Liver (tissue), 9 donors: ENCODE data around the gene ETAA1. TPM values are rescaled to one million over a fixed set of nuclear protein-coding genes. Genes with fewer than 3 reads are reported as not detected.

ENCODE experiments used
- DNase-seq: peaks from one replicate; pipeline ENCODE4 v3.0.0-alpha.2; 2017; ENCODE audit warnings: low spot score
- H3K27ac ChIP-seq, 2 donors: one replicate each; pipeline ENCODE4 v1.7.0; 2013; ENCODE audit warnings: inconsistent platforms in 2 of 2, low read length in 2 of 2, control low read depth in 1 of 2, low read depth in 1 of 2, mild to moderate bottlenecking in 1 of 2
- H3K27me3 ChIP-seq, 4 donors: one replicate each; pipeline versions ENCODE4 v1.6.1 to v1.7.0; 2013; ENCODE audit warnings: low read length in 3 of 4, inconsistent platforms in 1 of 4, mild to moderate bottlenecking in 1 of 4, moderate library complexity in 1 of 4; ENCODE audit not compliant: control insufficient read depth in 4 of 4, insufficient read depth in 4 of 4
- H3K36me3 ChIP-seq, 4 donors: one replicate each; pipeline versions ENCODE4 v1.6.1 to v1.7.0; 2013; ENCODE audit warnings: low read length in 3 of 4, mild to moderate bottlenecking in 3 of 4, low read depth in 1 of 4, moderate library complexity in 1 of 4; ENCODE audit not compliant: control insufficient read depth in 4 of 4, insufficient read depth in 3 of 4
- H3K4me1 ChIP-seq, 4 donors: one replicate each; pipeline versions ENCODE4 v1.6.1 to v1.7.0; 2013; ENCODE audit warnings: low read length in 3 of 4, mild to moderate bottlenecking in 3 of 4, moderate library complexity in 1 of 4; ENCODE audit not compliant: control insufficient read depth in 4 of 4, insufficient read depth in 4 of 4
- H3K4me3 ChIP-seq, 3 donors: one replicate each; pipeline versions ENCODE4 v1.6.1 to v1.7.0; 2013; ENCODE audit warnings: low read length in 3 of 3, control low read depth in 1 of 3, low read depth in 1 of 3, mild to moderate bottlenecking in 1 of 3
- H3K9ac ChIP-seq, 2 donors: one replicate each; pipeline ENCODE4 v1.7.0; 2013; ENCODE audit warnings: low read length in 2 of 2, mild to moderate bottlenecking in 2 of 2, moderate library complexity in 2 of 2, control low read depth in 1 of 2, low read depth in 1 of 2
- H3K9me3 ChIP-seq, 4 donors: one replicate each; pipeline versions ENCODE4 v1.6.1 to v1.7.0; 2013; ENCODE audit warnings: low read length in 3 of 4; ENCODE audit not compliant: control insufficient read depth in 4 of 4
- WGBS: extraction: QIAGEN DNeasy Blood & Tissue Kit; methylation state at CpG from one replicate; pipeline ENCODE4 v1.1.7; 2013; 5-methylcytosine and 5-hydroxymethylcytosine counted together
- polyA plus RNA-seq, 2 donors: library from polyadenylated mRNA; stranded (reverse) in 1 of 2; unstranded in 1 of 2; fragments of 200-250 nt in 1 of 2; fragments of >200 nt in 1 of 2; fragmentation: Nextera tagmentation in 1 of 2; extraction: Ambion mirVana in 1 of 2; gene quantifications; one replicate each; pipeline versions ENCODE4 v1.2.1 to v1.2.3, GENCODE V29; 2013 to 2015
- total RNA-seq, 2 donors: library from RNA; depleted of rRNA; stranded (reverse); fragments of >200 nt; gene quantifications; one replicate each; pipeline ENCODE4 v1.2.3, GENCODE V29; 2014
- TF ChIP-seq, protein P1 (sequence below): fragments of 150-350 bp; IDR thresholded peaks from 2 replicates; pipeline ENCODE4 v1.5.1; 2017; ENCODE audit warnings: improper control_type of control experiment, low read depth, low read length; ENCODE audit not compliant: missing input control
- donor health status: healthy.
- donor health status: healthy.
- donor health status: healthy.
- donor health status: healthy.
- donor health status: healthy.

The ETAA1 gene
- total and polyA plus RNA-seq, 4 donors, result 2.9 to 7.7 (median 4.9) TPM

DNA sequence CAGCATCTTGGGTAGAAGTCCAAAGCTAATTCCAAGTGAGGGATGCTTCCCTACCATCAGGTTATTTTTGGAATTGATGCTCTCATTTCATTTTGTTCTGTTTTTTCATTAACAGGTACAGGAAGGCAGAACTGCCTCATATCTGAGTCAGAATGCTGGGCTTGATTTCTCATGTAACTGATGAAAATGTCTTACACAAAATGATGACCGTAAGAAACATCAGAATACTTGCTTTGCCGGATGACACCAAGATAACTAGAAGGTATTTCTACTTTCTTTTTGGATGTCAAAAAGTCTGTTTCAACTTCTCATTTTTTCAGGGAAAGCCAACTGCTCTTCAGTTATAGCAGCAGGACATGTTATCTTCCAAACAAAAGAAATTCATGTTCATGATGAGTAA, 62.6 kb downstream of the ETAA1 start:
- 96% methylated on average over 2 of the region's 2 CpGs for WGBS
- Histone ChIP-seq H3K4me1 (peaks cover 0 to 7% (median 0%) of the 10 kb centered on the region in 4 donors), H3K9me3 (no peaks in the 10 kb centered on the region), H3K9ac (no peak overlapping the region), H3K27ac (no peak overlapping the region), H3K36me3 (no peaks in the 10 kb centered on the region), H3K27me3 (no peaks in the 10 kb centered on the region), H3K4me3 (no peak overlapping the region)
- no peak for DNase-seq
- TF ChIP-seq, protein P1, sequence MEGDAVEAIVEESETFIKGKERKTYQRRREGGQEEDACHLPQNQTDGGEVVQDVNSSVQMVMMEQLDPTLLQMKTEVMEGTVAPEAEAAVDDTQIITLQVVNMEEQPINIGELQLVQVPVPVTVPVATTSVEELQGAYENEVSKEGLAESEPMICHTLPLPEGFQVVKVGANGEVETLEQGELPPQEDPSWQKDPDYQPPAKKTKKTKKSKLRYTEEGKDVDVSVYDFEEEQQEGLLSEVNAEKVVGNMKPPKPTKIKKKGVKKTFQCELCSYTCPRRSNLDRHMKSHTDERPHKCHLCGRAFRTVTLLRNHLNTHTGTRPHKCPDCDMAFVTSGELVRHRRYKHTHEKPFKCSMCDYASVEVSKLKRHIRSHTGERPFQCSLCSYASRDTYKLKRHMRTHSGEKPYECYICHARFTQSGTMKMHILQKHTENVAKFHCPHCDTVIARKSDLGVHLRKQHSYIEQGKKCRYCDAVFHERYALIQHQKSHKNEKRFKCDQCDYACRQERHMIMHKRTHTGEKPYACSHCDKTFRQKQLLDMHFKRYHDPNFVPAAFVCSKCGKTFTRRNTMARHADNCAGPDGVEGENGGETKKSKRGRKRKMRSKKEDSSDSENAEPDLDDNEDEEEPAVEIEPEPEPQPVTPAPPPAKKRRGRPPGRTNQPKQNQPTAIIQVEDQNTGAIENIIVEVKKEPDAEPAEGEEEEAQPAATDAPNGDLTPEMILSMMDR, result no peak
